Measurements from ENCODE around the gene GPR107.

DNA sequence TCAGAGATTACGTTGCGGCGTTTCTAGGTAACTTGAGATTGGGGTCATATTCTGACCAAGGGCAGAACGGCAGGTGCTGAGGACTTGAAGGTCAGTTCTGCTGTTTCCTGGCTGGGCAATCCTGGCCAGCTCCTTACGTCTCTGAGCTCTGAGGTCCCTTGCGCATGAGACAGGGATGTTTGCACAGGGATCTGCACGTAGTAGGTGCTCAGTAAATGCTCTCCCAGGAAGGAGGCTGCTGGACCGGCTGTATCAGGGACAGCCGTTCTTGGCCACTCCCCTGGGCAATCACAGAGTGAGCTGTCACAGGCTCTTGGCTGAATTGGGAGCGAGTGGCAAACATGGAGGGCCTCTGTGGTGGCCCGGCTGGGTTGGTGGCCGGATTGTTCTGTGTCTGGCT, 126.8 kb downstream of the GPR107 start:
- TF ChIP-seq, protein P1, sequence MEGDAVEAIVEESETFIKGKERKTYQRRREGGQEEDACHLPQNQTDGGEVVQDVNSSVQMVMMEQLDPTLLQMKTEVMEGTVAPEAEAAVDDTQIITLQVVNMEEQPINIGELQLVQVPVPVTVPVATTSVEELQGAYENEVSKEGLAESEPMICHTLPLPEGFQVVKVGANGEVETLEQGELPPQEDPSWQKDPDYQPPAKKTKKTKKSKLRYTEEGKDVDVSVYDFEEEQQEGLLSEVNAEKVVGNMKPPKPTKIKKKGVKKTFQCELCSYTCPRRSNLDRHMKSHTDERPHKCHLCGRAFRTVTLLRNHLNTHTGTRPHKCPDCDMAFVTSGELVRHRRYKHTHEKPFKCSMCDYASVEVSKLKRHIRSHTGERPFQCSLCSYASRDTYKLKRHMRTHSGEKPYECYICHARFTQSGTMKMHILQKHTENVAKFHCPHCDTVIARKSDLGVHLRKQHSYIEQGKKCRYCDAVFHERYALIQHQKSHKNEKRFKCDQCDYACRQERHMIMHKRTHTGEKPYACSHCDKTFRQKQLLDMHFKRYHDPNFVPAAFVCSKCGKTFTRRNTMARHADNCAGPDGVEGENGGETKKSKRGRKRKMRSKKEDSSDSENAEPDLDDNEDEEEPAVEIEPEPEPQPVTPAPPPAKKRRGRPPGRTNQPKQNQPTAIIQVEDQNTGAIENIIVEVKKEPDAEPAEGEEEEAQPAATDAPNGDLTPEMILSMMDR (conservative IDR thresholded peaks at IDR 0.05; ENCODE audit: low read length), result no peak
- TF ChIP-seq EZH2phosphoT487 (IDR thresholded peaks at IDR 0.05; ENCODE audit: borderline replicate concordance, low read depth, low read length), result no peak
